Measurements from ENCODE around the gene METTL4. TPM values are rescaled to one million over a fixed set of nuclear protein-coding genes. Genes with fewer than 3 reads are reported as not detected.

Gene METTL4
- total and polyA plus RNA-seq, 2 of the 8 experiments (the other 6 are each of a cell fraction or from before 2014, with no cell fraction given), result 8.5 to 11.5 TPM

DNA sequence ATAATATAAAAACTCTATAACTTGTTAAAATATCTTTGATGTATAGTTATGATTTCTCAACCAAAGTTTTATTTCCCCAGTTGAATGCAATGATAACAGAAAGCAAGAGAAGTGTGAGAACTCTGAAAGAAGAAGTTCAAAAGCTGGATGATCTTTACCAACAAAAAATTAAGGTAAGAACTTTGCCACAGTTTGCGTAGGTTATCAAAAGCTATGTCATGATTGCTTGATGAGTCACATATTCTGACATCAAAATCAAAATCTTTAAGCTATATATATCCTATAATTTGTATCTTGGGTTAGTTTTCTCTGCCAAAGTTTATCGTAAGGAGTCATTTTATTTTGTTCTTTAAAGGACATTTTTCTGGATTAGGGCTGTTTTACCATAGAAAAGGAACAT is 35.0 kb upstream of the METTL4 start:
- H4K5ac ChIP-seq (ENCODE audit: insufficient read length, low read depth, low read length), result no peak overlapping the region
- peaks cover 0 to 1% of the 10 kb centered on the region in 2 experiments for H4K20me1 ChIP-seq (replicated peaks in 1 of 2; ENCODE audit: control insufficient read depth in 1 of 2, insufficient read depth in 2 of 2, low read length in 2 of 2)
- no peak overlapping the region for H2AFZ ChIP-seq (ENCODE audit: low read length)
- H4K8ac ChIP-seq (ENCODE audit: extremely low read depth, insufficient read depth, low read length), result no peak overlapping the region
- no peak overlapping the region for H2AK5ac ChIP-seq (ENCODE audit: low read depth, low read length)
- no peak overlapping the region for H2BK20ac ChIP-seq (ENCODE audit: low read length)
- no peak overlapping the region for H3K56ac ChIP-seq (replicated peaks; ENCODE audit: insufficient read length, low read depth, low read length)
- ChIA-PET CTCF (ENCODE audit: partially characterized antibody) (interaction anchor here (1.0 kb wide), 1 partner anchor 18 kb away, joined by 3 read pairs; no protein-coding TSS in a partner anchor), POLR2A (ENCODE audit: partially characterized antibody) (no interaction called here)
- no peak overlapping the region for H3K23ac ChIP-seq (ENCODE audit: insufficient read length)
- H3K4me2 ChIP-seq (ENCODE audit: insufficient read depth in 1 of 2, low read depth in 2 of 2, low read length in 2 of 2), result no peak overlapping the region
- H3K27ac ChIP-seq (ENCODE audit: low read depth, low read length), result no peak overlapping the region
- 95% methylated on average over 2 of the region's 2 CpGs; no CpG with 5 or more reads in 1 of the 2 experiments for WGBS, 2 experiments (ENCODE audit: extremely low coverage in 1 of 2, insufficient coverage in 1 of 2, insufficient read length in 1 of 2, insufficient replicate concordance in 2 of 2, low coverage in 1 of 2, low lambda C conversion rate in 2 of 2, missing lambda C conversion rate in 1 of 2)
- H3K23me2 ChIP-seq (ENCODE audit: low read depth, low read length), result no peaks in the 10 kb centered on the region; the same call in 1 of the 2 replicates
- no peak overlapping the region for H2BK120ac ChIP-seq (replicated peaks; ENCODE audit: low read depth, low read length)
- H2BK5ac ChIP-seq (ENCODE audit: low read depth, low read length), result no peak overlapping the region
- H3K79me2 ChIP-seq (ENCODE audit: control insufficient read depth in 1 of 2, insufficient read depth in 2 of 2, low read length in 2 of 2), result no peaks in the 10 kb centered on the region
- DNase-seq (ENCODE audit: low read depth in 1 of 2, low spot score in 2 of 2) (no peak), FAIRE-seq (no peak)
- no peak overlapping the region for H2BK15ac ChIP-seq (ENCODE audit: low read length)
- H3K4me3 ChIP-seq (ENCODE audit: extremely low read depth in 1 of 4, insufficient read depth in 2 of 4, low read depth in 3 of 4, low read length in 4 of 4), result no peak overlapping the region
- no peaks in the 10 kb centered on the region for H3K4me1 ChIP-seq (replicated peaks in 1 of 4; ENCODE audit: control insufficient read depth in 3 of 4, insufficient read depth in 4 of 4, low read length in 3 of 4)
- H3K36me3 ChIP-seq (ENCODE audit: control insufficient read depth in 2 of 4, insufficient read depth in 4 of 4, low read length in 3 of 4), result peaks cover 4 to 72% (median 31%) of the 10 kb centered on the region in 4 experiments; a peak in 7 of 8 replicates
- no peak overlapping the region for H3K18ac ChIP-seq (ENCODE audit: extremely low read depth, low read length)
- H3K9me3 ChIP-seq (ENCODE audit: insufficient read depth in 2 of 2, low read depth in 1 of 2, low read length in 1 of 2), result no peaks in the 10 kb centered on the region
- H4K91ac ChIP-seq (replicated peaks; ENCODE audit: insufficient read length, low read length), result no peak overlapping the region
- H3K9ac ChIP-seq (replicated peaks in 1 of 4; ENCODE audit: extremely low read depth in 1 of 4, low read depth in 3 of 4, low read length in 3 of 4), result no peak overlapping the region
- H3K4ac ChIP-seq (replicated peaks; ENCODE audit: insufficient read length, low read depth, low read length), result no peak overlapping the region
- no peak overlapping the region for H2BK12ac ChIP-seq (ENCODE audit: low read depth, low read length)
- H3K27me3 ChIP-seq (replicated peaks in 1 of 4; ENCODE audit: control insufficient read depth in 3 of 4, extremely low read depth in 1 of 4, insufficient read depth in 3 of 4, low read length in 3 of 4), result no peaks in the 10 kb centered on the region
- H3K79me1 ChIP-seq (ENCODE audit: low read depth, low read length), result no peaks in the 10 kb centered on the region
- no peak overlapping the region for H3K14ac ChIP-seq (ENCODE audit: insufficient read length)
- TF ChIP-seq CBX5 (IDR thresholded peaks at IDR 0.05; ENCODE audit: low read depth, low read length) (no peak), TAF1 (IDR thresholded peaks at IDR 0.05; ENCODE audit: low read depth, low read length) (no peak), JUN (IDR thresholded peaks at IDR 0.05; ENCODE audit: low read depth, low read length) (no peak), BACH1 (IDR thresholded peaks at IDR 0.05; ENCODE audit: low read length) (no peak), GTF2F1 (IDR thresholded peaks at IDR 0.05; ENCODE audit: borderline replicate concordance, low read depth, low read length) (no peak), SIN3A (conservative IDR thresholded peaks at IDR 0.05 in 1 of 2, IDR thresholded peaks at IDR 0.05 in 1 of 2; ENCODE audit: low read depth in 1 of 2, low read length in 2 of 2) (no peak), SIX5 (IDR thresholded peaks at IDR 0.05; ENCODE audit: low read depth, low read length) (no peak), SAP30 (IDR thresholded peaks at IDR 0.05; ENCODE audit: insufficient read depth, insufficient replicate concordance, low read length) (no peak), SP1 (IDR thresholded peaks at IDR 0.05; ENCODE audit: low read depth, low read length) (no peak)
- TF ChIP-seq, protein P1, sequence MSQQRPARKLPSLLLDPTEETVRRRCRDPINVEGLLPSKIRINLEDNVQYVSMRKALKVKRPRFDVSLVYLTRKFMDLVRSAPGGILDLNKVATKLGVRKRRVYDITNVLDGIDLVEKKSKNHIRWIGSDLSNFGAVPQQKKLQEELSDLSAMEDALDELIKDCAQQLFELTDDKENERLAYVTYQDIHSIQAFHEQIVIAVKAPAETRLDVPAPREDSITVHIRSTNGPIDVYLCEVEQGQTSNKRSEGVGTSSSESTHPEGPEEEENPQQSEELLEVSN (IDR thresholded peaks at IDR 0.05), result no peak
- TF ChIP-seq, protein P2, sequence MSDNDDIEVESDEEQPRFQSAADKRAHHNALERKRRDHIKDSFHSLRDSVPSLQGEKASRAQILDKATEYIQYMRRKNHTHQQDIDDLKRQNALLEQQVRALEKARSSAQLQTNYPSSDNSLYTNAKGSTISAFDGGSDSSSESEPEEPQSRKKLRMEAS (IDR thresholded peaks at IDR 0.05), result no peak
- TF ChIP-seq, protein P3, sequence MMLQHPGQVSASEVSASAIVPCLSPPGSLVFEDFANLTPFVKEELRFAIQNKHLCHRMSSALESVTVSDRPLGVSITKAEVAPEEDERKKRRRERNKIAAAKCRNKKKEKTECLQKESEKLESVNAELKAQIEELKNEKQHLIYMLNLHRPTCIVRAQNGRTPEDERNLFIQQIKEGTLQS (IDR thresholded peaks at IDR 0.05; ENCODE audit: insufficient read depth, low read depth, low read length), result no peak

Measured in H1 (cell line).